ENCODE measurements around the gene DENND2A. TPM values are rescaled to one million over a fixed set of nuclear protein-coding genes. Genes with fewer than 3 reads are reported as not detected.
A peak's percentile ranks its signal among the peaks of the same experiment; 100 is the strongest.

DENND2A gene
- total RNA-seq, 1 donor from 2014 or later: 32.3 TPM

- no peak for DNase-seq (ENCODE audit: low spot score in 2 of 2, unreplicated experiment in 2 of 2)
- peak overlapping the region; percentile 97 for H3K27ac Mint-ChIP-seq
- H3K27me3 Mint-ChIP-seq (ENCODE audit: low read depth): no peaks in the 10 kb centered on the region
- H3K36me3 Mint-ChIP-seq: peaks cover 10% of the 10 kb centered on the region
- peak overlapping the region; percentile 52 for H3K4me3 Mint-ChIP-seq
- no peak for TF ChIP-seq CTCF (IDR thresholded peaks at IDR 0.05; ENCODE audit: unreplicated experiment)
- H3K9me3 Mint-ChIP-seq: no peaks in the 10 kb centered on the region
- peaks cover 46% of the 10 kb centered on the region for H3K4me1 Mint-ChIP-seq
Measured at GRCh38 chr7:140541176-140541512, 99.5 kb downstream of the DENND2A start.

GRCh38 chr7:140540136-140540777, 100.4 kb downstream of the DENND2A start:
- peaks cover 46% of the 10 kb centered on the region for H3K4me1 Mint-ChIP-seq
- no peak for TF ChIP-seq CTCF (IDR thresholded peaks at IDR 0.05; ENCODE audit: unreplicated experiment)
- H3K27me3 Mint-ChIP-seq (ENCODE audit: low read depth): no peaks in the 10 kb centered on the region
- no peak for DNase-seq (ENCODE audit: low spot score in 2 of 2, unreplicated experiment in 2 of 2)
- no peaks in the 10 kb centered on the region for H3K9me3 Mint-ChIP-seq
- peaks cover 7% of the 10 kb centered on the region for H3K36me3 Mint-ChIP-seq
- H3K27ac Mint-ChIP-seq: peak overlapping the region; percentile 73
- H3K4me3 Mint-ChIP-seq: no peak overlapping the region

- Mint-ChIP-seq H3K27ac (peak overlapping the region; percentile 86), H3K27me3 (ENCODE audit: low read depth) (no peaks in the 10 kb centered on the region), H3K36me3 (peaks cover 9% of the 10 kb centered on the region), H3K4me1 (peaks cover 51% of the 10 kb centered on the region), H3K9me3 (no peaks in the 10 kb centered on the region), H3K4me3 (no peak overlapping the region)
- TF ChIP-seq CTCF (IDR thresholded peaks at IDR 0.05; ENCODE audit: unreplicated experiment): no peak
- DNase-seq (ENCODE audit: low spot score in 2 of 2, unreplicated experiment in 2 of 2): no peak
Measured at GRCh38 chr7:140539461-140539860, 101.2 kb downstream of the DENND2A start.

GRCh38 chr7:140537750-140538482, 102.7 kb downstream of the DENND2A start:
- TF ChIP-seq CTCF (IDR thresholded peaks at IDR 0.05; ENCODE audit: unreplicated experiment): no peak
- Mint-ChIP-seq H3K27me3 (ENCODE audit: low read depth) (no peaks in the 10 kb centered on the region), H3K9me3 (no peaks in the 10 kb centered on the region), H3K4me3 (no peak overlapping the region), H3K36me3 (peaks cover 17% of the 10 kb centered on the region), H3K27ac (peak overlapping the region; percentile 90), H3K4me1 (peaks cover 51% of the 10 kb centered on the region)
- no peak for DNase-seq (ENCODE audit: low spot score in 2 of 2, unreplicated experiment in 2 of 2)

GRCh38 chr7:140534743-140535142, 105.9 kb downstream of the DENND2A start:
- Mint-ChIP-seq H3K36me3 (peaks cover 29% of the 10 kb centered on the region), H3K4me1 (peaks cover 21% of the 10 kb centered on the region), H3K27me3 (ENCODE audit: low read depth) (no peaks in the 10 kb centered on the region), H3K9me3 (no peaks in the 10 kb centered on the region), H3K27ac (peak overlapping the region; percentile 3), H3K4me3 (no peak overlapping the region)
- TF ChIP-seq CTCF (IDR thresholded peaks at IDR 0.05; ENCODE audit: unreplicated experiment): no peak
- no peak for DNase-seq (ENCODE audit: low spot score in 2 of 2, unreplicated experiment in 2 of 2)

All from mesothelial cell of epicardium (in vitro differentiated cells).